ENCODE measurements around the gene LRP1-AS.

GRCh38 chr12:57096748-57097553, 50.5 kb downstream of the LRP1-AS start:
- TF ChIP-seq CTCF (IDR thresholded peaks at IDR 0.05; ENCODE audit: insufficient read depth, low read depth, low read length) (no peak), EZH2 (IDR thresholded peaks at IDR 0.05; ENCODE audit: insufficient read depth, low read length) (no peak)
